Fibroblast of lung (primary cell): ENCODE measurements around the gene CLN3.

ENCODE experiments used
- CTCF ChIP-seq, 2 donors: IDR thresholded peaks in 1 of 2; conservative IDR thresholded peaks in 1 of 2; 1 replicate in 1 of 2; 2 replicates in 1 of 2; pipeline ENCODE4 v1.5.1; 2011 to 2012; ENCODE audit warnings: low read length in 2 of 2, control low read depth in 1 of 2, inconsistent platforms in 1 of 2, low read depth in 1 of 2, mild to moderate bottlenecking in 1 of 2
- EZH2 ChIP-seq: IDR thresholded peaks from 2 replicates; pipeline ENCODE4 v1.5.1; 2012; ENCODE audit warnings: low read length, control low read depth, mild to moderate bottlenecking; ENCODE audit errors: missing control alignments

DNA sequence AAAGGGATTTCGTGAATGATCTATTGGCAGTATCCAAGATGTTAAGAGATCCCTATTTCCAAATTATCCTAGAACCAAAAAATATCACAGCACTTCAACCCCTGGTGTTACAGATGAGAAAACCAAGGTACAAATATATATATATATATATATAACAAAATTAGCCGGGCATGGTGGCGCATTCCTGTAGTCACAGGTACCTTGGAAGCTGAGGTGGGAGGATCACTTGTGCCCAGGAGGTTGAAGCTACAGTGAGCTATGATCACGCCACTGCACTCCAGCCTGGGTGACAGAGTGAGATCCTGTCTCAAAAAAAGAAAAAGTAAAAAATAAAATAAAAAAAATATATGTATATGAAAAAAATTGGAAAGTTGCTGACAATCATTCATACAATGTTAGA lies 637 bp upstream of the CLN3 start:
- TF ChIP-seq CTCF (conservative IDR thresholded peaks at IDR 0.05 in 1 of 2, IDR thresholded peaks at IDR 0.05 in 1 of 2; ENCODE audit: low read depth in 1 of 2, low read length in 2 of 2) (no peak), EZH2 (no peak)
